Choroid plexus epithelial cell (primary cell): Measurements from ENCODE around the gene LIPC.

Experiments used
- DNase-seq: peaks from one replicate; pipeline ENCODE4 v3.0.0-alpha.2; 2010; ENCODE audit warnings: low read depth
- H3K4me3 ChIP-seq: 2 replicates; pipeline ENCODE4 v1.5.1; 2011; ENCODE audit warnings: low read depth, mild to moderate bottlenecking, control low read depth, low read length, moderate library complexity
- CTCF ChIP-seq: conservative IDR thresholded peaks from 2 replicates; pipeline ENCODE4 v1.5.1; 2011; ENCODE audit warnings: low read depth, mild to moderate bottlenecking, control low read depth, inconsistent platforms, low read length, moderate library complexity

Gene LIPC

GRCh38 chr15:58452775-58453174 lies 21.0 kb downstream of the LIPC start:
- DNase-seq, result no peak
- no peak overlapping the region for H3K4me3 ChIP-seq
- TF ChIP-seq CTCF, result no peak

GRCh38 chr15:58453931-58454793 lies 22.4 kb downstream of the LIPC start:
- H3K4me3 ChIP-seq, result no peak overlapping the region
- TF ChIP-seq CTCF, result no peak
- DNase-seq, result no peak

- no peak for TF ChIP-seq CTCF
- no peak for DNase-seq
- H3K4me3 ChIP-seq, result no peak overlapping the region
These were observed 23.2 kb downstream of the LIPC start for GRCh38 chr15:58454950-58455401.

GRCh38 chr15:58457466-58457965 lies 25.7 kb downstream of the LIPC start:
- DNase-seq, result peak; percentile 72
- H3K4me3 ChIP-seq, result no peak overlapping the region
- TF ChIP-seq CTCF, result no peak

GRCh38 chr15:58458076-58458475 lies 26.3 kb downstream of the LIPC start:
- TF ChIP-seq CTCF, result no peak
- DNase-seq, result no peak

GRCh38 chr15:58459045-58459444 lies 27.3 kb downstream of the LIPC start:
- no peak overlapping the region for H3K4me3 ChIP-seq
- DNase-seq, result no peak
- TF ChIP-seq CTCF, result no peak

More at GRCh38 chr15:58458076-58458475, 26.3 kb downstream of the LIPC start:
- H3K4me3 ChIP-seq, result no peak overlapping the region
